NOMO-1 treated with dmso at 0.1 percent for 144 hours (cell line): ENCODE measurements around the gene ZBTB43.

ENCODE experiments used
- DNase-seq: peaks from one replicate; lab custom pipeline; 2025; ENCODE audit not compliant: unreplicated experiment; lab: John Stamatoyannopoulos, UW

Gene ZBTB43

GRCh38 chr9:126856326-126856877 lies 51.6 kb downstream of the ZBTB43 start:
- DNase-seq, result no peak

GRCh38 chr9:126857261-126857960 lies 52.6 kb downstream of the ZBTB43 start:
- DNase-seq, result no peak

GRCh38 chr9:126859111-126859510 lies 54.3 kb downstream of the ZBTB43 start:
- no peak for DNase-seq

GRCh38 chr9:126860077-126860756 lies 55.4 kb downstream of the ZBTB43 start, which contains the start of gene ZBTB34:
Gene ZBTB34, plus strand, starts transcription at chr9:126860639. Its CDS starts 18,761 bp downstream, at chr9:126879400.
- peak; percentile 39 for DNase-seq

- no peak for DNase-seq
Observed at GRCh38 chr9:126860757-126861466, 56.1 kb downstream of the ZBTB43 start.

- DNase-seq, result peak; percentile 35
Observed at GRCh38 chr9:126861707-126862103, 56.9 kb downstream of the ZBTB43 start.

GRCh38 chr9:126862104-126862761 lies 57.4 kb downstream of the ZBTB43 start:
- DNase-seq, result peak; percentile 44

- DNase-seq, result no peak
Observed at GRCh38 chr9:126864771-126865170, 59.9 kb downstream of the ZBTB43 start.

- DNase-seq, result no peak
Observed at GRCh38 chr9:126869368-126869767, 64.5 kb downstream of the ZBTB43 start.

- no peak for DNase-seq
Observed at GRCh38 chr9:126872516-126872915, 67.7 kb downstream of the ZBTB43 start.

- DNase-seq, result no peak
Observed at GRCh38 chr9:126874546-126875314, 69.9 kb downstream of the ZBTB43 start.

- DNase-seq, result no peak
Observed at GRCh38 chr9:126875756-126876510, 71.1 kb downstream of the ZBTB43 start.

- DNase-seq, result no peak
Observed at GRCh38 chr9:126876531-126876930, 71.7 kb downstream of the ZBTB43 start.

GRCh38 chr9:126877418-126877817 lies 72.6 kb downstream of the ZBTB43 start:
- no peak for DNase-seq

GRCh38 chr9:126879288-126879687 lies 74.4 kb downstream of the ZBTB43 start:
- no peak for DNase-seq

GRCh38 chr9:126880226-126880946 lies 75.5 kb downstream of the ZBTB43 start:
- DNase-seq, result no peak

- DNase-seq, result no peak
Observed at GRCh38 chr9:126880947-126881332, 76.1 kb downstream of the ZBTB43 start.

GRCh38 chr9:126882746-126883145 lies 77.9 kb downstream of the ZBTB43 start:
- no peak for DNase-seq

- no peak for DNase-seq
Observed at GRCh38 chr9:126883636-126884035, 78.8 kb downstream of the ZBTB43 start.
